ENCODE measurements around the gene KRTAP10-5. TPM values are rescaled to one million over a fixed set of nuclear protein-coding genes. Genes with fewer than 3 reads are reported as not detected.
"Not testable (repeated sequence)": the region's sequence is repeated elsewhere in the genome, so short reads cannot be mapped to it uniquely, and the experiment has no call there.

The KRTAP10-5 gene
- total RNA-seq, 1 experiment from 2014 or later = not detected

GRCh38 chr21:44602463-44602850 lies 22.1 kb upstream of the KRTAP10-5 start (continued):
- TF ChIP-seq CBX3 (IDR thresholded peaks at IDR 0.05; ENCODE audit: low read depth) (no peak), JUND (IDR thresholded peaks at IDR 0.05) (no peak), ATF3 (IDR thresholded peaks at IDR 0.05) (no peak), POLR2A (IDR thresholded peaks at IDR 0.05; ENCODE audit: borderline replicate concordance, extremely low read depth, insufficient read depth, insufficient read length) (no peak), RAD21 (IDR thresholded peaks at IDR 0.05; ENCODE audit: low read depth) (no peak), CTCF (IDR thresholded peaks at IDR 0.05 in 2 of 3, conservative IDR thresholded peaks at IDR 0.05 in 1 of 3; ENCODE audit: borderline replicate concordance in 1 of 3, insufficient read depth in 1 of 3, low read depth in 2 of 3, low read length in 2 of 3) (no peak), EGR1 (IDR thresholded peaks at IDR 0.05; ENCODE audit: low read depth) (no peak)

GRCh38 chr21:44601596-44602462 lies 21.4 kb upstream of the KRTAP10-5 start:
- Histone ChIP-seq H4K20me1 (ENCODE audit: insufficient read depth) (no peaks in the 10 kb centered on the region), H3K4me1 (ENCODE audit: control insufficient read depth in 1 of 2, insufficient read depth in 2 of 2, low read length in 2 of 2) (peaks cover 0 to 3% of the 10 kb centered on the region in 2 experiments; a peak in 1 of 4 replicates), H3K27ac (ENCODE audit: low read depth, low read length) (no peak overlapping the region), H3K9ac (ENCODE audit: low read length) (no peak overlapping the region), H3K27me3 (ENCODE audit: insufficient read depth, low read length) (peaks cover 11% of the 10 kb centered on the region; the same call in 1 of the 2 replicates), H3K4me3 (replicated peaks in 1 of 2; ENCODE audit: low read depth in 1 of 2, low read length in 2 of 2) (no peak overlapping the region), H3K36me3 (ENCODE audit: control insufficient read depth in 1 of 2, insufficient read depth in 2 of 2, low read length in 2 of 2) (no peaks in the 10 kb centered on the region), H2AFZ (ENCODE audit: low read depth, low read length, poor library complexity, severe bottlenecking) (no peak overlapping the region), H3K79me2 (ENCODE audit: insufficient read depth, low read length) (no peaks in the 10 kb centered on the region), H3K4me2 (ENCODE audit: low read length) (no peak overlapping the region), H3K9me3 (ENCODE audit: control insufficient read depth in 1 of 2, insufficient read depth in 1 of 2, low read depth in 1 of 2, low read length in 2 of 2) (no peaks in the 10 kb centered on the region), H3K9me2 (ENCODE audit: insufficient read depth) (no peaks in the 10 kb centered on the region)
- ChIA-PET POLR2A (no interaction called here), RAD21 (ENCODE audit: low non-redundant PET in 1 of 2, low total read pairs in 2 of 2, uncharacterized antibody in 2 of 2, unreplicated experiment in 2 of 2) (no interaction called here), CTCF (no interaction called here)
- DNase-seq (ENCODE audit: low read depth, low spot score) (no peak), ATAC-seq (no peak)
- BruUV-seq (replicated peaks) = no TSS peak
- TF ChIP-seq ELF1 (IDR thresholded peaks at IDR 0.05; ENCODE audit: borderline replicate concordance, low read depth) (no peak), MAX (IDR thresholded peaks at IDR 0.05) (no peak), YY1 (IDR thresholded peaks at IDR 0.05; ENCODE audit: extremely low read depth, insufficient replicate concordance, low read depth, low read length) (no peak), EZH2phosphoT487 (IDR thresholded peaks at IDR 0.05; ENCODE audit: borderline replicate concordance) (no peak), CEBPB (IDR thresholded peaks at IDR 0.05; ENCODE audit: low read depth) (no peak), RAD21 (IDR thresholded peaks at IDR 0.05; ENCODE audit: low read depth) (no peak), SIN3A (IDR thresholded peaks at IDR 0.05; ENCODE audit: low read depth) (no peak), SRF (IDR thresholded peaks at IDR 0.05; ENCODE audit: low read depth) (no peak), EZH2 (IDR thresholded peaks at IDR 0.05) (no peak), TCF7L2 (IDR thresholded peaks at IDR 0.05; ENCODE audit: borderline replicate concordance, extremely low read depth, insufficient read depth, insufficient read length) (no peak)
- intact Hi-C loops (cut with micrococcal nuclease) = no loop called here

- H2AFZ ChIP-seq (ENCODE audit: low read depth, low read length, poor library complexity, severe bottlenecking); DNase-seq (ENCODE audit: low read depth, low spot score); CTCF ChIA-PET; H3K4me3 ChIP-seq (replicated peaks in 1 of 2; ENCODE audit: low read depth in 1 of 2, low read length in 2 of 2); H3K79me2 ChIP-seq (ENCODE audit: insufficient read depth, low read length); H3K9ac ChIP-seq (ENCODE audit: low read length); H3K9me2 ChIP-seq (ENCODE audit: insufficient read depth); POLR2A ChIA-PET; H3K27ac ChIP-seq (ENCODE audit: low read depth, low read length); H4K20me1 ChIP-seq (ENCODE audit: insufficient read depth); H3K9me3 ChIP-seq (ENCODE audit: control insufficient read depth in 1 of 2, insufficient read depth in 1 of 2, low read depth in 1 of 2, low read length in 2 of 2); H3K36me3 ChIP-seq (ENCODE audit: control insufficient read depth in 1 of 2, insufficient read depth in 2 of 2, low read length in 2 of 2); BruUV-seq (replicated peaks); intact Hi-C loops (cut with micrococcal nuclease); H3K4me2 ChIP-seq (ENCODE audit: low read length); H3K4me1 ChIP-seq (ENCODE audit: control insufficient read depth in 1 of 2, insufficient read depth in 2 of 2, low read length in 2 of 2); RAD21 ChIA-PET (ENCODE audit: low non-redundant PET in 1 of 2, low total read pairs in 2 of 2, uncharacterized antibody in 2 of 2, unreplicated experiment in 2 of 2): not testable (repeated sequence)
- peaks cover 11% of the 10 kb centered on the region; the same call in 1 of the 2 replicates for H3K27me3 ChIP-seq (ENCODE audit: insufficient read depth, low read length)
- ATAC-seq = peak; percentile 47
Measured at GRCh38 chr21:44601091-44601490, 20.7 kb upstream of the KRTAP10-5 start.
